Esophagus muscularis mucosa (tissue), 4 donors: ENCODE measurements around the gene DFFB.

Source experiments
- CTCF ChIP-seq, 3 experiments: fragments of 200-600 bp in 2 of 3; fragments of 450-650 bp in 1 of 3; sonication (generic) in 2 of 3; IDR thresholded peaks; one replicate each; pipeline ENCODE4 v1.5.1; 2017 to 2019; ENCODE audit warnings: antibody characterized with exemption in 3 of 3, mild to moderate bottlenecking in 2 of 3, moderate library complexity in 1 of 3
- EP300 ChIP-seq: sonication (generic); formaldehyde crosslinking; IDR thresholded peaks from one replicate; pipeline ENCODE4 v1.6.1; 2017; ENCODE audit warnings: antibody characterized with exemption
- POLR2A ChIP-seq: fragments of 450-650 bp; IDR thresholded peaks from one replicate; pipeline ENCODE4 v1.6.1; 2017; ENCODE audit warnings: antibody characterized with exemption, moderate library complexity, mild to moderate bottlenecking, low read depth

GRCh38 chr1:3836421-3836820, 20.9 kb upstream of the DFFB start:
- no peak for TF ChIP-seq CTCF (IDR thresholded peaks at IDR 0.05)
- TF ChIP-seq EP300: no peak
- TF ChIP-seq POLR2A: no peak
